ENCODE measurements around the gene HMCN1.
"Not testable (repeated sequence)": the region's sequence is repeated elsewhere in the genome, so short reads cannot be mapped to it uniquely, and the experiment has no call there.

The HMCN1 gene

GRCh38 chr1:185850366-185850765 lies 116.2 kb downstream of the HMCN1 start:
- DNase-seq, result no peak

GRCh38 chr1:185853739-185854138 lies 119.5 kb downstream of the HMCN1 start:
- DNase-seq, result no peak

- DNase-seq, result no peak
Measured at GRCh38 chr1:185856482-185856881, 122.3 kb downstream of the HMCN1 start.

GRCh38 chr1:185857442-185857841 lies 123.3 kb downstream of the HMCN1 start:
- DNase-seq, result no peak

GRCh38 chr1:185860311-185860710 lies 126.1 kb downstream of the HMCN1 start:
- no peak for DNase-seq

GRCh38 chr1:185860859-185861258 lies 126.7 kb downstream of the HMCN1 start:
- DNase-seq, result no peak

- DNase-seq, result no peak
Measured at GRCh38 chr1:185861630-185862029, 127.4 kb downstream of the HMCN1 start.

GRCh38 chr1:185862235-185862634 lies 128.0 kb downstream of the HMCN1 start:
- no peak for DNase-seq

GRCh38 chr1:185864331-185864730 lies 130.1 kb downstream of the HMCN1 start:
- no peak for DNase-seq

GRCh38 chr1:185864889-185865517 lies 130.8 kb downstream of the HMCN1 start:
- DNase-seq, result no peak

GRCh38 chr1:185869590-185869989 lies 135.4 kb downstream of the HMCN1 start:
- no peak for DNase-seq

GRCh38 chr1:185871627-185872150 lies 137.5 kb downstream of the HMCN1 start:
- no peak for DNase-seq

GRCh38 chr1:185874246-185874645 lies 140.1 kb downstream of the HMCN1 start:
- DNase-seq, result no peak

- DNase-seq, result no peak
Measured at GRCh38 chr1:185880330-185880729, 146.1 kb downstream of the HMCN1 start.

- no peak for DNase-seq
Measured at GRCh38 chr1:185880779-185881333, 146.7 kb downstream of the HMCN1 start.

GRCh38 chr1:185886046-185886445 lies 151.9 kb downstream of the HMCN1 start:
- DNase-seq, result no peak

GRCh38 chr1:185886671-185887070 lies 152.5 kb downstream of the HMCN1 start:
- no peak for DNase-seq

- not testable (repeated sequence) for DNase-seq
Measured at GRCh38 chr1:185892831-185893403, 158.7 kb downstream of the HMCN1 start.

- DNase-seq, result no peak
Measured at GRCh38 chr1:185894791-185895190, 160.6 kb downstream of the HMCN1 start.

GRCh38 chr1:185895208-185895900 lies 161.2 kb downstream of the HMCN1 start:
- DNase-seq, result no peak

- DNase-seq, result no peak
Measured at GRCh38 chr1:185896863-185897262, 162.7 kb downstream of the HMCN1 start.

- no peak for DNase-seq
Measured at GRCh38 chr1:185906186-185906585, 172.0 kb downstream of the HMCN1 start.

GRCh38 chr1:185907246-185907645 lies 173.1 kb downstream of the HMCN1 start:
- no peak for DNase-seq

All from hypothalamus (tissue), 51 donors.